Fibroblast of lung (primary cell): ENCODE results near the gene PLXNA4.

Experiments
- CTCF ChIP-seq, 2 donors: IDR thresholded peaks in 1 of 2; conservative IDR thresholded peaks in 1 of 2; 1 replicate in 1 of 2; 2 replicates in 1 of 2; pipeline ENCODE4 v1.5.1; 2011 to 2012; ENCODE audit warnings: low read length in 2 of 2, control low read depth in 1 of 2, inconsistent platforms in 1 of 2, low read depth in 1 of 2, mild to moderate bottlenecking in 1 of 2
- EZH2 ChIP-seq: IDR thresholded peaks from 2 replicates; pipeline ENCODE4 v1.5.1; 2012; ENCODE audit warnings: low read length, control low read depth, mild to moderate bottlenecking; ENCODE audit errors: missing control alignments

GRCh38 chr7:132561763-132562162 is 14.5 kb downstream of the PLXNA4 start:
- TF ChIP-seq CTCF (conservative IDR thresholded peaks at IDR 0.05 in 1 of 2, IDR thresholded peaks at IDR 0.05 in 1 of 2; ENCODE audit: low read depth in 1 of 2, low read length in 2 of 2) (no peak), EZH2 (no peak)
